Fibroblast of skin of left quadriceps (primary cell): ENCODE results near the gene HMCN1.
"Not testable (repeated sequence)": the region's sequence is repeated elsewhere in the genome, so short reads cannot be mapped to it uniquely, and the experiment has no call there.

Experiments
- DNase-seq, 2 experiments: peaks; one replicate each; pipeline ENCODE4 v3.0.0-alpha.2; 2013; ENCODE audit warnings: low read depth in 2 of 2

HMCN1 gene

DNA sequence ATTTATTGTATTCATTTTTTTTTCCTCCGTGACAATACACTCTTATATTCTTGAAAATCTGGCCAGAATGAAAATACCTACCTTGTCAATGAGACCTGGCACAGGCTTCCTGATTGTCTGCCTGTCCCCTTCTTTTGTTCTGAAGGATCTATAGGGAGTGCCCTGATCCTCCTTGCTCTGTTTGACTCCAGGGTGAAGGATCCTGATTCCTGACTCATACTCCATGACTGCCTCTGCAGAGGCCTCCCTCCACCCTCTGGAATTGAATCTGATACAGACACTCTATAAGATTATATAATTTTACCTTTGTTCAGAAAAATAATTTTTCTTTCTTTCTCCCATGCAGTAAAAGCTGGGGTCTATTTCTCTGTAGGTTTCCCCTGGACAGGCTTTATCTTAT, 116.2 kb downstream of the HMCN1 start:
- no peak for DNase-seq

DNA sequence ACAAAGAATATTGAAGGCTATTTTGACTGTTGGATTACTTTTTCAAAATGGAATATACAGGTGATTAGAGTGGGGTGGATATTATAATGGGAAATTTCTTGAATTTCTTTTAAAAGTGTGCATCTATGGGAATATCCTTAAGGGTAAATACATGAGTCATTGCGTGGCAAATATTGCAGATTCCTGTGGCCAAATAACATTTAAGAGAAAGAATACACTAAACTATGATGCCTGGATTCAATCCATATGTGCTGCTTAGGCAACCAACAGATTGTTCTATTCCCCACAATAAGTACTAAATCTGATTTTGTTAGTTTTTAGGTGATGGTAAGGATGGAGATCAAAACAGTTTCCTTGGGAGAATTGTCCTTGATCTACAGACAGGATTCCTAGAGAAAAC, 119.5 kb downstream of the HMCN1 start:
- peak; percentile 80 for DNase-seq

DNA sequence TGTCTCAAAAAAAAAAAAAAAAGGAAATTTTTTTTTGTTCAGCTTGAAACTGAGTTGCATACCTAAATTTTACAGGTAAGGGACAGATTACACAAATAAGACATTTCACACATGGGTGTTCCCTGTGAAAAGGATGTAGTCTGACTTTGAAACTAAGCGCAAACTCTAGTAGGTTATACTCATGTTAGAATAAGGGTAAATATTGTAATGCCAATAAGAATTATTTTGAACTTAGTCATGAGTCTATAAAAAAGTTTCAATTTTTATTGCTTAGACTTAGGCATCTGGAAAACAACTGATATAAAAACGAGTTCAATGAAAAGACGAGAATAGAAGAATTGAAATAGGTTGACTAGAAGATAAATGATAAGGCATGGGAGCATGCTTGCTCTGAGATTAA, 122.3 kb downstream of the HMCN1 start:
- DNase-seq: no peak

DNA sequence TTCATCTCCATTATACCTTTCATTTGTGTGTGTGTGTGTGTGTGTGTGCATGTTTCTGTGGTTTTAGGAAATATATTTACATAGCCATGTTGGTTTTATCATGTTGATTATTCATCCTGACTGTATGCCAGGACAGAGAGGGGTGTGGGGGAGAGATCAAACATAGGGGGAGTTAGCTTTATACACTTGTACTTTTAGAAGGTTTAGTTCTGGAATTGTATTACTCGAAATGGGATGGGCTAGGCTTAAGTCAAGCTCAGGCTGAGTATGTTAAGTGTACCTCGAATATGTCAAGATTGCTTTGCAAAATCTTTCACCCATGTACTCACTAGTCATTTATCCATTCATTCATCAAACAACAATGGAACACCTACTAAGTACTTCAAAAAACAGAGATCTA, 123.3 kb downstream of the HMCN1 start:
- DNase-seq: no peak

DNA sequence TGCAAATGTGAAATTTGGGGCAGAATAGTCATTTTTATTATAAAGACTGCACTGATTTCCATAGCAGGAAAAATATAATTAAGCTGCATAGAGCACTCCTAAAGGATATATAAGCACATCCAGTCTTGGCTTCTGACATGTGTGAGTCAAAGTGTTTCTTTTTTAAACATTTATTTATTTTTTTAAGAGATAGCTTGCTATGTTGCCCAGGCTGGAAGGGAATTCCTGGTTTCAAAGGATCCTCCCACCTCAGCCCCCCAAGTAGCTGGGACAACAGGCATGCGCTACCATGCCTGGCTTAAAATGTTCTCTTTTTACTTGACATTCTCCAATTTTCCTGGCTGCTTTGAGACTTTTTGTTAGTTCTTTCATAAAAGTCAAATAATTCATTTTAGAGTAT, 126.1 kb downstream of the HMCN1 start:
- no peak for DNase-seq

DNA sequence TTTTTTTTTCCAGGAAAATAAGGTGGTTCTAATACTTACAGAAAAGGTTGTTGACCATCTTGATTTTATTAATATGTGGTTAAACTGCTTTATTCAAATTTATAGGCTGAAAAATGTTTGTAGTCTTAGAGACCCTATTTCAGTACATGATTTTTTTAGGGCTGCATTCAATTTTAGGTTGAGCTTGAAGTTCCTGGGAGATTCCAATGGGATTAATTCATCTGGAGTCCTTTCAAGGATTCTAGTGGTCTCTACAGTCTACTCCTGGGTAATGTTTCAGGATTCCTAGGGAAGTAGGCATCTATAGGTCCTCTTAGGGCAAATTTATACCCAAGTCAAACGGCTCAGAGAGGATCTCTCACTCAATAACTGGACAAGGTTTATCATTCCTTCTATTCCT, 126.7 kb downstream of the HMCN1 start:
- DNase-seq: peak; percentile 57 to 59

DNA sequence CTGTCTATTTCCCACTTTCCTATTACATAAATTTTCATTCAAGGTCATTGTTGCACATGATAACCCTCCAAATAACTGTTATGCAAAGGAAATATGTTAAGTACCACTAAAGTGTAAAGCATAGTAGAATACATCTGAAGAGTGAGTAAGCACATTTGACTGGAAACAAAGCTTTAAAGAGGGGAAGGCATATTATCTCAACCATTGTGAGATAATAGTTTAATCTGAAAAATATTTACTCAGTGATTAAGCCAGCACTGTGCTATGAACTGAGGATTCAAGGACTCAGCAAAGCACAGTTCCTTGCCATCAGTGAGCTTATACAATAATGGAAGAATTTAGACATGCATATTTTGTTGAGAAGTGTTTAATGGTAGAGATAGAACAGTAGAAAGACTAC, 127.4 kb downstream of the HMCN1 start:
- DNase-seq: no peak

DNA sequence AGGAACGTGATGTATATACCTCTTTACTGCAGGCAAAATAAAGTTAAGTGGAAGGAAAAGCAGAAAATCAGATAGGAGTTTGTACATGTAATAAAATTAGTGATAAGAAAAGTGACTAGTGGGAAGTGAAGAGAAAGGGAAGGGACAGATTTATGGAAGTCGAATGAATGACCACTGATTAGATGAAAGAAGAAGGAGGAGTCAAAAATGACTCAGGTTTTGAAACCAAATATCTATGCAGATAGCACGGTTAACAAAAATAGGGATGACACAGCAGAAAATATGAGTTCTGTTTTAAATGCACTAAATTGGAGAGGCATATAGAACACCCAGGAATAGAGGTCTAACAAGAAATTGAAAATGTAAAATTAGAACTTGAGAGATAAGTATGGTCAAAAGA, 128.0 kb downstream of the HMCN1 start:
- no peak for DNase-seq

DNA sequence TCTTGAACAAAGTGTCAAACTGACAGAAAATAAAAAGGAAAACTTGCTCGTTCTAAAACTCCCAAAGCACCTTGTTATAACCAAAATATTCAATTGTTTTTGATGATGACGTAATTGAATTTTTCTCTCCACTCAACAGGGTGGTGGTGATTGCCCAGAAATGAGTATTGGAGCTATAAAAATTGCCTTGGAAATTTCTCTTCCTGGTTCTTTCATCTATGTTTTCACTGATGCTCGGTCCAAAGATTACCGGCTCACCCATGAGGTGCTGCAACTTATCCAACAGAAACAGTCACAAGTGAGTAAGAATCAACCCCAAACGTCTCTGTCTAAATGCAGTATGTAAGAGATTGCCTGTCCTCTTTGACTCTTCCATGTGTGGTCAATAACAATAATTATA, 130.1 kb downstream of the HMCN1 start:
- no peak for DNase-seq

DNA sequence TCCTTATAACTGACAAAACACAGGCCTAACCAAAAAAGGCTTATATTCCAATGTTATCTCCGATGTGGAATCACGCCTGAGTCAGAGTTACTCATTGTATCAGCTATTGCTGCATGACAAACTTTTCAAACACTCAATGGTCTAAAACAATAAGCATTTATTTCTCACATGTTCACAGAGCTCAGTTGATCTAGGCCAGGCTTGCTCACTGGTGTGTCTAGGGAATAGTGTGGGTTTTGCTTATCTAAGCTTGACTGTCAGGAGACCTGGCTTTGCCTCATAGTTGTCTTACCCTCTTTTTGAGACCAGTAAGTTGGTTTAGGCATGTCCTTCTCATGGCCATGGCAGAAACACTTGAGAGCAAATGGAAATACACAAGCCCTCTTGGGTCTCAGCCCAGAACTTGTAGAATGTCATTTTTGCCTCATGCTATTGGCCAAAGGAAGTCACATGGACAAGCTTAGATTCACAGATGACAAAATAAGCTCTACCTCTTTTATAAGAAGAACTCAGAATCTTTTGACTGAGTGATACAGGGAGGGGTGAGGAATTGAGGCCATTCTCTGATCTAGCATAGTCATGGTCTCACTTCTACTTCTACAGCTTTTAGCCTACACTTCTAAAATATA, 130.8 kb downstream of the HMCN1 start:
- DNase-seq: peak; percentile 55 to 61

DNA sequence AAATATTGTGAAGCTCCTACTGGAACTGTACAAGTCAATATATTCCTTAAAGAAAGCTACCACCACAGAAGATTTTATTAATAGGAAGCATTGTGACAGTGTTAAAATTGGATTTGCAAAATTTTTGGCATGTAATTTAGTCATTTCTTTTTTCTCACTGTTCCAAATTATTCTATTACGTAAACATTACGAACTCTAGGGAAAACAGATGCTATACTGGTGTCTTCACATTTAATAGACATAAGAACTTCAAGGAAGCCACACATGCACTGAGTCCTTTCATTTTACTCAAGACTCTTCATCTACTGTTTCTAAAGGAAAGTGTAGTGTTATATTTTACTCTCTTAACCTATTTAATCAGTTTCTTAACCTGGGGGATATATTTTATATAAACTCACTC, 135.4 kb downstream of the HMCN1 start:
- DNase-seq: no peak

DNA sequence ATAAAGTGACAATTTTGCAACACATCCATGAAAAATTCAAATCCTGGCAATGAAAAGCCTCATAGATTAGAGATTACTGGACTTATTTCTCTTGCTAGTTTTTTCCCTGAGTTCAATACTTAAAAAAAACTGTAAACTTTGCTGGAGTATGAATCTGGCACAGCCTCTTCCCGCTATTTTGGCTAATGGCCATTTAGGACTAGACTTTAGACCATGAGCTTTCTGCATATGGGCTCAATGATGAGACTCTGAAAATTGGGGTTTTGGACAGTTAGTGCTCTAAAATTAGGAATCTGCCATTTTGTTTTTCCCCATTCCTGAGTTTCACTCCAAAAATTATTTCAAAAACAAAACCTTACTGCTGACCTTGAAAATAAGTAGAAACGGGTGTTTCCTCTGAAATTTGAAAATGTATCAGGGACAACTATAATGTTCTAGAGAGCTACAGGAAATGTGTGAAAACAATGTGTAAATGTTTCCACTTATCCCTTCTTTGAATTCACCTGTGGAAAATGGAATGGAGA, 137.5 kb downstream of the HMCN1 start:
- no peak for DNase-seq

DNA sequence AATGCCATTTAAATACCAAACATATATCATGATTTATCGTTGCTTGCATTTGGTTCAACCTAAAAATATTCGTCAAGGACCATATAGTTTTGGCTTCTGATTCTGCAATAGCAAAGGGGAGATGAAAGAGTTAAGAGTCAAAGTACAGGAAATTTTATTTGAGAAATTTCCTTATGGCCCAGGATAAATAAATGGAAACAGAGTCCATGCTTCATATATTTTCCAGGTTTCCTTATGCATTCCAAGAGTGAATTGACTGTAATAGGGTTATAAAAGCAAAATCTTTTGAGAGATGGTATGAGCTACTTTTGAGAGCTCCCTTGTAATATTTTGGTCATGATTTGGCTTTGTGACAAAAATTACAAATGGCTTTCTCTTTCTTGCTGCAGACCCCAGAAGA, 140.1 kb downstream of the HMCN1 start:
- DNase-seq: no peak

DNA sequence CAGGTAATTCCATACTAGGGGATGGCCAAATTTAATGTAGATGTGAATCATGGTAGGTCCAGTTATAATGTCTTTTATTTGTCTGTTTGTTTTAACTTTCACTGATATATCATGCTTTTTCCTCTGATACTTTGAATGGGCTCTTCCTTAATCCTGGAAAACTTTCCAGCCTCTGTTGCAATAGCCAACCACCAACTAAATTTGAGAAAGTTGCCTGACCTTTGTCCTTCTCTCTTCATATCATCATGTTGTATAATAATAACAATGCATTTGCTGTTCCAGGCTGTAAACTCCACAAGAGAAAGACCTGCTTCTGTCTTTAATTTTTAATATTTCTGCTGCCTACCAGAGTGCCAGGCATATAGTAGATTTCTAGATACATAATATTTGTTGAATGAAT, 146.1 kb downstream of the HMCN1 start:
- DNase-seq: no peak

DNA sequence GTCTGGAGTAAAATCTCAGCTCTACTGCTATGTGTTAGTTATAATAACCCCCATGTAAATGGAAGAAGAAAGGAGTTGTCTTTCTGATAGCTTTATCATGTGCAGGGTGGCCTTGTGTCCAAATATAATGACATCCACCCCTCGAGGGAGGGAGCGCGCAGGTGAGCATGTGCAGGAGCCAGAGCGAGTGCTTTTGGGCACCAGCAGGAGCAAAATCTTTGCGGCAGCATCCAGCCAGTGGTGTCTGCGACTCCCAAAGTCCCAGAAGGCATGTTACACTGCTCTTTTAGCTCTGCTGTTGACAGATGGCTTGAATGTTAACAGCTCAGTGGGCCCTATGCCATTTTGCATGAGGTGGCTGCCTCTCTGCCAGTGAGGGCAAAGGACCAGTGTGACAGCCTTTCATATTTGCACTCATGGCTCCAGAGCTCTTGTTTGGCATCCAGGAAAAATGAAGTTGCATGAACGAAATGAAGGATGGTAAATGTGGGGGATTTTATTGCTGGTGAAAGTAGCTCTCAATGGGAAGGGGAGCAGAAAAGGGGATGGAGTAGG, 146.7 kb downstream of the HMCN1 start:
- no peak for DNase-seq

DNA sequence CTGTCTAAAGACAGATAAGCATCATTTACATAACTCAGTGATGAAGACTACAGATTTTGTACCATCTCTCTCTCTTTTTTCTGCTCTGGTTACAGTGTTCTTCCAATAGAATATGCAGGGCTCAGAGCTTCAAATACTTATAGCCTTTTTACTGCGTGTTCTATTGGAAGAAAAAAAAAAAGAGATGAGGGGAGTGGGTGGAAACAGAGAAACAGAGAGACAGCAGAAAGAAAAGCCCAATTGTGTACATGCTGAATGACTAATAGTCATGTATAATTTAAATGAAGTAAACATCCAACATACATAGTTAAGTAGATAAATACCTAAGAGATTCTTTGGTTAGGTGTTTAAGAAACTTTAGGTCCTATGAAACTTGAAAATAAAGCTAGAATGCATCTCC, 151.9 kb downstream of the HMCN1 start:
- DNase-seq: no peak

DNA sequence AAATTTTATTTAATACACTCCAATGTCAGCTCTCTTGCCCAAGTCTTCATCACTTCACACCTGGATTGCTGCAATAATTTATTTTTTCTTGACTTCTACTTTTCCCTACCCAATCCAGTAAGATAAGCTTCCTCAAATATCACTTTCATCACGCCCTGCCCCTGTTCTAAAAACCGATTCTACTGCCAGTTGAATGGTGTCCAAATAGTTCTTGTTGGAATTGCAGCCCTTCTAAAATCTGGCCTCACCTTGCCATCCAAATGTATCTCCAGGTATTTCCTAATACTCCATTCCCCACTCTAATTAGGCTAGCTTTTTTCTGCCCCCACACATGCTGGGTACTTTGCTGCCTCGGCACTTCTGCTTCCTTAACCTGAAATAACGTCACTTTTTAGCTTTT, 152.5 kb downstream of the HMCN1 start:
- DNase-seq: no peak

DNA sequence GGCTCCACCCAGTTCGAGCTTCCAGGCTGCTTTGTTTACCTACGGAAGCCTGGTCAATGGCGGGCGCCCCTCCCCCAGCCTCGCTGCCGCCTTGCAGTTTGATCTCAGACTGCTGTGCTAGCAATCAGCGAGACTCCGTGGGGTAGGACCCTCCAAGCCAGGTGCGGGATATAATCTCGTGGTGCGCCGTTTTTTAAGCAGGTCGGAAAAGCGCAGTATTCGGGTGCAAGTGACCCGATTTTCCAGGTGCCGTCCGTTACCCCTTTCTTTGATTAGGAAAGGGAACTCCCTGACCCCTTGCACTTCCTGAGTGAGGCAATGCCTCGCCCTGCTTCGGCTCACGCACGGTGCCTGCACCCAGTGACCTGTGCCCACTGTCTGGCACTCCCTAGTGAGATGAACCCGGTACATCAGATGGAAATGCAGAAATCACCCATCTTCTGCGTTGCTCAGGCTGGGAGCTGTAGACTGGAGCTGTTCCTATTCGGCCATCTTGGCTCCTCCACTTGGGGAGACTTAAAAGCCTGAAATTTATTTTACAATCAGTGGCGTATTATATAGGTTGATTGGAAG, 158.7 kb downstream of the HMCN1 start:
- DNase-seq: not testable (repeated sequence)

DNA sequence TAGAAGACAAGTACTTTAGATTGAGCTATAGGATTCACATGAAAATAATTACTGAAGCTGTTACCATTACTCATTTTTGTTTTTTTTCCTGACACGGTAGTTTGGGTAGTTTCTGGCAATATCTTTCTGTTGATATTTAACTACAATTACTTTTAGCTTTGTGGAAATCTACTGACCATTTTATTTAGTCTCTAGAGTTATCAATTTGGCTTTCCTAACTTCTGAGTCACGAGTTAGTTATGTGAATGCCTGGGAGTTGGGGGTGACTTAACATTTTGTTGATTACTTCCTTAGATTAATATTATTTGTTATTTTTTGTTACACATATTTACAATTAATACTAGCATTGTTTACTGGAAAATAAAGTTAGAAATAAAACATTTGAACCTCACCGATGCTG, 160.6 kb downstream of the HMCN1 start:
- DNase-seq: peak in 1 of 2 experiments; percentile 29

DNA sequence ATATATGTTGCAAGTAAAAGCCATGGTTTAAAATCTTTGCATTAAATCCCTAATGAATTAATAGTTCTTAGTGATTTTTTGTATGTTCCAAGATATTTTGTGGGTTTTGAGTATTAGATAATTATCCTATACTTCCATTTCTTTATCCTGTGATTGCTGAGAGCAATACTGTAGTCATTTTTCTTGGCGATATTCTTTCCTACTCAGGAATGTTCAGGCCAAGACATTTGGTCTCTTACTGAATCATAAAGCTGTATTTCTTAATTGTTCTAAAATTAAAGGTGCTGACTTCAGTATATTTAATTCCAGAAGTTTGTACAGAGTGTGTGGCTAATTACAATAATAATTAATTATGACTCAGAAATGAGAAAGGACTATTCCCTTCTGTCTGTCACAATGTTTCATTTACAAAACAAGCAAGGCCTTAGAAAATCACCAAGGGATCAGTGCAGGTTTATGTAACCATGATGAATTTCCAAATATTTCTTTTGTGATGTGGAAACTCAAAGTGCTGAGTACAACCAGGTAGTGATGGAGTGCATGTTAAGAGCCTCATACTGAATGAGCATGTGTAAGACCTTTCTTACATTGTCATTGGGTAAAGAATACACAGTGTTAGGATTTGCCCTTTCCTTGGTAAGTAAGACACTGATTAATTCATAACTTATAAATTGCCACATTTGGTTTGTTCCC, 161.2 kb downstream of the HMCN1 start:
- no peak for DNase-seq

DNA sequence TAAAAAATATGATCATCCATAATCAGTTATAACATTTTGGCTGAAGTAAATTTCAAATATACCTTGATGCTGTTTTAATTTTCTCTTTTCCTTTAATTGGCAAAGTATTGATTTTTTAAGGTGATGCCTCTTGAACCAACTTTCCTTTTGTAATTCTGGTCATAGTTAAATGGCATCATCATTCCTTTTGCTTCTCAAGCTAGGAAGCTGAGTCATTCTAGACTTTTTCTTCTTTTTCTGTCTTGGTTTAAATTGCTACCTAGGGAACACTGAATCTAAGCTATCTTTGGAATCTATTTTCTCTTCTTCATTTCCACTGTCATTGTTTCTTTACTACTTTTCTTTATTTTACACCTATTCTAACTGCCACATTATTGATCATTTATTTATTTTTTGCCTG, 162.7 kb downstream of the HMCN1 start:
- DNase-seq: no peak

DNA sequence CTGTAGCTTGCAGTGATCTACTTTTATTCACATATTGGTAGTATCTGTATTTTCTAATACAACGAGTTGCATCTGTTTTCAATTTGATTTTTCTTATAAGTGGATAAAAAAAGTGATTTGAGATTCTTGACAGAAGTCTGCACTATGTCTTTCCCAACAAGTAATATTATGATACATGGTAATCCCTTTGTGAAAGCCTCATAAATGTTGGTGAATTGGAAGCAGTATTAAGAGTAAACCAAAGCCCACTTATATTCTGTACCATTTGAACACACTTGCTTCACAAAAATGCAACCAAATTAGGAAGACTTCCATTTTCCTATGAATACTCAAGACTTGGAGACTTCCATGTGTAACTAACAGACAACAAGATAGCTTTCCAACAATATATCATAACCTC, 172.0 kb downstream of the HMCN1 start:
- DNase-seq: no peak

DNA sequence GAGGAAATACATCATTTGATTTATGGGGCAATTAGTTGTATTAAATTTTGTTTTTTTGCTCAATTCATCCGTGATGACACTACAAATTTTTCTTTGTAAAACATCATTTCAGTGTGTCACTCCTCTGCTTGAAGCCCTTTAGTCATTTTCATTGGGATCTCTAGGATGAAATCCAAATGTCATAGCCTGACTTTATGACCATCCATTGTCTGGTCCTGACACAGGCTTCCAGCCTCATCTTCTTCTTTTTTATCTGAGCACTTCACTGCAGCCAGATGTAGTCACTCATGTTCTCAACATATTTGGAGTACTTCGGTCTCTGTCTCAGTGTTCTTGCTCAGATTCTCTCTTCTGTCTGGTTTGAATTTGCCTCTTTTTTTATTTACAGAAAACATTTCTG, 173.1 kb downstream of the HMCN1 start:
- DNase-seq: no peak
